K562 (cell line): Measurements from ENCODE around the gene ZNF839. TPM values are rescaled to one million over a fixed set of nuclear protein-coding genes. Genes with fewer than 3 reads are reported as not detected.

ENCODE experiments used
- ATAC-seq: fragments of 200-7000 bp; cut with Tn5 transposase; 3 replicates; pipeline ENCODE4 v1.9.1; 2020; ENCODE audit warnings: moderate library complexity
- BruUV-seq: library from RNA; stranded (reverse); fragments of 400-500 nt; replicated peaks from 2 replicates; lab custom pipeline; 2021; lab: Mats Ljungman, UMichigan
- CTCF ChIA-PET: fragments of 300-600 bp; formaldehyde crosslinking; extraction: SDS; loops from one replicate; lab custom pipeline; 2021; ENCODE audit warnings: low intra/inter-chr PET ratio; lab: Yijun Ruan, JAX
- POLR2A ChIA-PET: fragments of 300-600, 350-650 bp; sonication (Branson Sonifier 250); formaldehyde crosslinking; extraction: SDS; loops from one replicate; lab custom pipeline; 2021; ENCODE audit warnings: antibody characterized with exemption, inconsistent platforms; lab: Yijun Ruan, JAX
- DNase-seq, 4 experiments: peaks; one replicate each; pipeline versions ENCODE4 v3.0.0 to v3.0.0-alpha.2; 2011 to 2018; ENCODE audit warnings: low spot score in 3 of 4, mixed read lengths in 3 of 4; ENCODE audit errors: extremely low read depth in 1 of 4
- FAIRE-seq: peaks from 2 replicates; lab custom pipeline; 2011; peaks lifted over from hg19 to GRCh38; lab: Jason Lieb, UNC
- H2AFZ ChIP-seq: 2 replicates; pipeline ENCODE4 v1.6.0; 2011; ENCODE audit warnings: low read depth, low read length, control low read depth, inconsistent platforms
- H3K27ac ChIP-seq: fragments of 200-600 bp; 3 replicates; pipeline ENCODE4 v1.8.0; 2011; ENCODE audit warnings: low read depth, mild to moderate bottlenecking, control low read depth, inconsistent platforms, low read length, moderate library complexity, mixed read lengths; ENCODE audit errors: extremely low read depth
- H3K27me3 ChIP-seq, 2 experiments: fragments of 300-600 bp in 1 of 2; 2 replicates in 1 of 2; 3 replicates in 1 of 2; pipeline versions ENCODE4 v1.6.0 to v1.8.0; 2011; ENCODE audit warnings: inconsistent platforms in 2 of 2, low read length in 2 of 2, mild to moderate bottlenecking in 1 of 2, mixed read lengths in 1 of 2, moderate library complexity in 1 of 2; ENCODE audit not compliant: control insufficient read depth in 2 of 2, insufficient read depth in 2 of 2
- H3K36me3 ChIP-seq: fragments of 300-600 bp; 3 replicates; pipeline ENCODE4 v1.8.0; 2011; ENCODE audit warnings: mild to moderate bottlenecking, low read length, inconsistent platforms; ENCODE audit not compliant: control insufficient read depth, insufficient read depth
- H3K4me1 ChIP-seq, 2 experiments: fragments of 200-600 bp in 1 of 2; replicated peaks in 1 of 2; 2 replicates in 1 of 2; 3 replicates in 1 of 2; pipeline versions ENCODE4 v1.5.1 to v1.8.0; 2011; ENCODE audit warnings: inconsistent platforms in 2 of 2, low read length in 2 of 2, mild to moderate bottlenecking in 1 of 2, mixed read lengths in 1 of 2, moderate library complexity in 1 of 2; ENCODE audit not compliant: control insufficient read depth in 2 of 2, insufficient read depth in 2 of 2
- H3K4me2 ChIP-seq: 2 replicates; pipeline ENCODE4 v1.6.1; 2011; ENCODE audit warnings: low read length, control low read depth, inconsistent platforms, mixed read lengths; ENCODE audit not compliant: insufficient read depth
- H3K4me3 ChIP-seq: fragments of 200-600 bp; sonication (generic), shearing (Covaris generic); 2 replicates; pipeline ENCODE4 v1.5.1; 2016; ENCODE audit warnings: control low read depth, inconsistent platforms
- H3K79me2 ChIP-seq: fragments of 200-600 bp; 3 replicates; pipeline ENCODE4 v1.8.0; 2011; ENCODE audit warnings: low read length, inconsistent platforms; ENCODE audit not compliant: control insufficient read depth, insufficient read depth
- H3K9ac ChIP-seq, 2 experiments: 2 replicates each; pipeline versions ENCODE4 v1.6.0 to v1.6.1; 2011; ENCODE audit warnings: low read depth in 2 of 2, low read length in 2 of 2, control low read depth in 1 of 2, inconsistent platforms in 1 of 2, mild to moderate bottlenecking in 1 of 2, mixed read lengths in 1 of 2; ENCODE audit not compliant: insufficient read depth in 1 of 2
- H3K9me1 ChIP-seq: one replicate; pipeline ENCODE4 v1.6.0; 2011; ENCODE audit warnings: inconsistent platforms, mild to moderate bottlenecking, low read length, moderate library complexity; ENCODE audit not compliant: control insufficient read depth, insufficient read depth
- H3K9me3 ChIP-seq: replicated peaks from 2 replicates; pipeline ENCODE4 v1.5.1; 2011; ENCODE audit warnings: low read depth, low read length, inconsistent platforms; ENCODE audit not compliant: control insufficient read depth, insufficient read depth
- H4K20me1 ChIP-seq: replicated peaks from 2 replicates; pipeline ENCODE4 v1.6.1; 2011; ENCODE audit warnings: low read length, inconsistent platforms, mixed read lengths; ENCODE audit not compliant: control insufficient read depth, insufficient read depth
- CHD2 ChIP-seq: IDR thresholded peaks from 2 replicates; pipeline ENCODE4 v1.6.1; 2011; ENCODE audit warnings: low read depth, low read length
- DIDO1 ChIP-seq: fragments of 450-650 bp; IDR thresholded peaks from 2 replicates; pipeline ENCODE4 v1.6.1; 2016; ENCODE audit warnings: low read depth, missing biosample characterization, missing genetic modification characterization
- ELK1 ChIP-seq: sonication (generic); formaldehyde crosslinking; IDR thresholded peaks from 2 replicates; pipeline ENCODE4 v1.8.1; 2022; ENCODE audit warnings: missing genetic modification reagents
- FOXP1 ChIP-seq: sonication (generic); formaldehyde crosslinking; IDR thresholded peaks from 2 replicates; pipeline ENCODE4 v1.8.0; 2022; ENCODE audit warnings: mild to moderate bottlenecking, missing genetic modification reagents
- FUS ChIP-seq: fragments of 200-400 bp; formaldehyde crosslinking; optimal IDR thresholded peaks from 2 replicates; pipeline ENCODE3; 2017; ENCODE audit warnings: low read depth, low read length
- HMBOX1 ChIP-seq: sonication (generic); IDR thresholded peaks from 2 replicates; pipeline ENCODE4 v1.6.1; 2016
- MCM5 ChIP-seq: fragments of 450-650 bp; IDR thresholded peaks from 2 replicates; pipeline ENCODE4 v1.6.1; 2016; ENCODE audit warnings: low read depth
- MEIS2 ChIP-seq: fragments of 450-650 bp; IDR thresholded peaks from 2 replicates; pipeline ENCODE4 v1.6.1; 2014; ENCODE audit warnings: mild to moderate bottlenecking; ENCODE audit not compliant: partially characterized antibody
- NCOA2 ChIP-seq, 2 experiments: fragments of 450-650 bp; IDR thresholded peaks; 2 replicates each; pipeline ENCODE4 v1.6.1; 2018; ENCODE audit warnings: mild to moderate bottlenecking in 2 of 2, moderate library complexity in 1 of 2; ENCODE audit not compliant: partially characterized antibody in 2 of 2
- PHB ChIP-seq: fragments of 250-450 bp; sonication (Bioruptor Pico); IDR thresholded peaks from 2 replicates; pipeline ENCODE4 v1.5.0; 2021
- PHF20 ChIP-seq: fragments of 450-650 bp; IDR thresholded peaks from 2 replicates; pipeline ENCODE4 v1.6.1; 2018; ENCODE audit not compliant: partially characterized antibody
- POLR2G ChIP-seq: fragments of 200-400 bp; formaldehyde crosslinking; IDR thresholded peaks from 2 replicates; pipeline ENCODE4 v1.6.1; 2017; ENCODE audit warnings: low read depth, mild to moderate bottlenecking, antibody characterized with exemption, low read length, moderate library complexity
- SIN3B ChIP-seq: fragments of 450-650 bp; IDR thresholded peaks from 2 replicates; pipeline ENCODE4 v1.6.1; 2017; ENCODE audit warnings: low read depth, mild to moderate bottlenecking, moderate library complexity
- SMAD2 ChIP-seq: fragments of 150-350 bp; IDR thresholded peaks from 2 replicates; pipeline ENCODE4 v1.6.1; 2014; ENCODE audit warnings: low read depth, mild to moderate bottlenecking, low read length
- SRSF7 ChIP-seq: fragments of 200-400 bp; formaldehyde crosslinking; optimal IDR thresholded peaks from 2 replicates; pipeline ENCODE3; 2017; ENCODE audit warnings: mild to moderate bottlenecking, low read depth, low read length
- THAP12 ChIP-seq: fragments of 250-450 bp; sonication (Bioruptor Pico); IDR thresholded peaks from 2 replicates; pipeline ENCODE4 v1.9.0; 2021; ENCODE audit warnings: mild to moderate bottlenecking, inconsistent platforms
- ZNF740 ChIP-seq, 3 experiments: fragments of 200-800 bp in 1 of 3; sonication (Bioruptor generic) in 1 of 3; sonication (generic) in 1 of 3; formaldehyde crosslinking in 1 of 3; IDR thresholded peaks; 2 replicates each; pipeline versions ENCODE4 v1.6.1 to v1.8.0; 2016 to 2022; ENCODE audit warnings: mild to moderate bottlenecking in 2 of 3, missing compliant biosample characterization in 2 of 3, missing genetic modification characterization in 2 of 3, missing genetic modification reagents in 1 of 3
- WGBS: fragments of 100-300 bp; shearing (Covaris generic); methylation state at CpG from one replicate; pipeline ENCODE4 v1.1.6; 2016; ENCODE audit warnings: low coverage, mixed read lengths; ENCODE audit not compliant: insufficient coverage; ENCODE audit errors: missing lambda C conversion rate; 5-methylcytosine and 5-hydroxymethylcytosine counted together
- in situ Hi-C: fragments of 300-500 bp; cut with MboI; formaldehyde crosslinking; loops from 4 replicates; pipeline ENCODE4 v1.15.0; 2018; ENCODE audit warnings: inconsistent platforms, mixed read lengths
- intact Hi-C: fragments of 100-400 bp; cut with micrococcal nuclease; formaldehyde crosslinking; loops from 2 replicates; pipeline ENCODE4 v1.14.2; 2022
- polyA plus RNA-seq, 8 experiments: library from polyadenylated mRNA; depleted of rRNA in 4 of 8; stranded (reverse) in 5 of 8; unstranded in 3 of 8; fragments of >200 nt; fragmentation: Nextera tagmentation in 2 of 8; fragmentation: Illumina TruSeq in 1 of 8; extraction: Ambion mirVana in 2 of 8; extraction: Trizol in 1 of 8; gene quantifications; 2 replicates each; pipeline versions ENCODE4 v1.2.1 to v1.2.3, GENCODE V29; 2011 to 2014; ENCODE audit warnings: inconsistent platforms in 1 of 8, missing spikeins in 1 of 8
- total RNA-seq, 7 experiments: library from RNA; depleted of rRNA in 6 of 7; stranded (reverse); fragments of >200 nt in 6 of 7; fragmentation: Illumina TruSeq in 2 of 7; extraction: Trizol in 2 of 7; gene quantifications; 2 replicates each; pipeline versions ENCODE4 v1.2.1 to v1.2.3, GENCODE V29; 2011 to 2021; ENCODE audit warnings: low replicate concordance in 1 of 7

Gene ZNF839
- total and polyA plus RNA-seq, 9 of the 15 experiments (the other 6 are each of a cell fraction or from before 2014, with no cell fraction given): 0.42 to 8.4 (median 5.7) TPM

- intact Hi-C loops (no loop called here), in situ Hi-C loops (loop anchor here (10.0 kb wide), 1 partner anchor 189 kb away; no protein-coding TSS in a partner anchor)
- peaks cover 4% of the 10 kb centered on the region; the same call in 2 of the 3 replicates for H3K79me2 ChIP-seq
- H4K20me1 ChIP-seq: no peaks in the 10 kb centered on the region
- H3K36me3 ChIP-seq: peaks cover 14% of the 10 kb centered on the region; the same call in 2 of the 3 replicates
- WGBS: 74% methylated on average over 9 of the region's 9 CpGs
- ATAC-seq (no peak), FAIRE-seq (no peak), DNase-seq (no peak)
- CTCF ChIA-PET: no interaction called here
- no peak overlapping the region for H2AFZ ChIP-seq
- TF ChIP-seq FOXP1 (CRISPR knock-in tag): no peak
- TF ChIP-seq ELK1 (CRISPR knock-in tag): no peak
- TF ChIP-seq CHD2: no peak
- TF ChIP-seq NCOA2 (IDR thresholded peaks at IDR 0.05; ENCODE audit: partially characterized antibody in 2 of 2): no peak
- no peak for TF ChIP-seq HMBOX1
- TF ChIP-seq ZNF740 (CRISPR knock-in tag; IDR thresholded peaks at IDR 0.05): no peak
- TF ChIP-seq ZNF740 (tag; IDR thresholded peaks at IDR 0.05): no peak
- no peak for TF ChIP-seq SIN3B
- no peak for TF ChIP-seq MCM5
- TF ChIP-seq POLR2G: no peak
- no peak for TF ChIP-seq PHF20
- no peak for TF ChIP-seq PHB (CRISPR knock-in tag)
- TF ChIP-seq DIDO1: no peak
- no peak for TF ChIP-seq SRSF7
- TF ChIP-seq SMAD2: no peak
- no peak for TF ChIP-seq THAP12 (CRISPR knock-in tag)
- no peak for TF ChIP-seq MEIS2
- TF ChIP-seq FUS: no peak
- 0 out of 4 replicates have a peak overlapping the region, but pooled peaks of 1 of the 2 experiments have one; percentile 35 for H3K9ac ChIP-seq
- no peaks in the 10 kb centered on the region for H3K9me1 ChIP-seq
- H3K4me2 ChIP-seq: no peak overlapping the region
- BruUV-seq: no TSS peak
- H3K27me3 ChIP-seq: no peaks in the 10 kb centered on the region
- H3K27ac ChIP-seq: no peak overlapping the region
- POLR2A ChIA-PET: interaction anchor here (1.1 kb wide), 1 partner anchor 25 kb away, joined by 3 read pairs; no protein-coding TSS in a partner anchor
- no peaks in the 10 kb centered on the region for H3K9me3 ChIP-seq
- no peak overlapping the region for H3K4me3 ChIP-seq
- H3K4me1 ChIP-seq: peaks cover 0 to 9% of the 10 kb centered on the region in 2 experiments; a peak in 4 of 5 replicates
Observed at GRCh38 chr14:102325791-102326345, 6.3 kb downstream of the ZNF839 start.
